ENCODE results near the gene ANKMY1.

ANKMY1 gene

DNA sequence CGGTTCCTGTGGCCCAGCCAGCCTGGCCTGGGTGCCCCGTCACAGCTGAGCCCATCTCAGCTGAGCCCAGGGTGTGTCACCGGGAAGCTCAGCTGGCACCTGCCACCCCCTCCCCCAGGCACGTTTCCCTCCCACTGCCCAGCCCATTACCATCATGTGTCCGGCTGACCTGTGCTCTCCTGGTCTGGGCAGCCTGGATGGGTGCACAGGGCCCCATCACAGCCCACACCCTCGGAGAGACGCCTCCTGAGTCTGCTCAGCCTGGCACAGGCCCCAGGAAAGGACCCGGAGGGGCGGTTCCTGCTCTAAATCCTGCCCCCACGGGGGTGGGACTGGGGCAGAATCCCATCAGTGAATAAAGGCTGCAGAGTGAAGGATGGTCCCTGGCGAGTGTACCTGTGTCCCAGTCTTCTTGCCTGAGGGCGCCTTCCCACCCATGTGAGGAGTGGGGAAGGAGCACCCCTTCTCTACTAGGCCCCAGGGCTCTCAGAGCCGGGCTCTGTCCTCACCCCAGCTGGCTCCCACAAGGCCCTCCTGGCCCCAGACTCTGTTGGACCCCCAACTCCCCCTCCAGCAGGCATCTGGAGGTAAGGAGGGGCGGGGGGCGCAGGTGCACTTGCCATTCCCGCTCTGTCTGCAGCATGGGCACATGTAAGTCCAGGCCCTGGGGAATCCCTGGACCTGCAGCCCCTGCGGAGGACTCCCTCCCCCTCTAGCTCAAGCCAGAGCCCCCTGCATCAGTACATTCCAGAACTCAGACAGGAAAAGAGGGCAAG, 101.2 kb downstream of the ANKMY1 start:
- DNase-seq, result no peak

GRCh38 chr2:240455647-240456446, 101.9 kb downstream of the ANKMY1 start:
- no peak for DNase-seq

DNA sequence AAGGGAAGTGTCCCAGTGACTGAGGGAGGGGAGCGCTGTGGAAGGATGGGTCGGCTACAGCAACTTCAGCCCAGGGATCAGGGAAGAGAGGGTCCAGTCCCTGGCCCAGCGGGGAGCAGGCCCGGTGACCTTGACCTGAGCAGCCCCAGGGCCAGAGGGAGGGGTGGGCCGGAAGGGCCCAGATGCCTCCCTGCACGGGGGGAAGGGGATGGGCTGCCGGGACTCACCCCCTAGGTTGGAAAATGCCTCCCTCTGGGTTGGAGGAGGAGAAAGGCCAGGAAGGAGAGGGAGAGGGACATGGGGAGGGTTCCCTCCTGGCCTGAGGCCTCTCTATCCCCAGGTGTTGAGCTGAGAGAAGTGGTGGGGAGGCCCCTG, 102.5 kb downstream of the ANKMY1 start:
- no peak for DNase-seq

- DNase-seq, result no peak
Observed at GRCh38 chr2:240454106-240454901, 103.5 kb downstream of the ANKMY1 start.

DNA sequence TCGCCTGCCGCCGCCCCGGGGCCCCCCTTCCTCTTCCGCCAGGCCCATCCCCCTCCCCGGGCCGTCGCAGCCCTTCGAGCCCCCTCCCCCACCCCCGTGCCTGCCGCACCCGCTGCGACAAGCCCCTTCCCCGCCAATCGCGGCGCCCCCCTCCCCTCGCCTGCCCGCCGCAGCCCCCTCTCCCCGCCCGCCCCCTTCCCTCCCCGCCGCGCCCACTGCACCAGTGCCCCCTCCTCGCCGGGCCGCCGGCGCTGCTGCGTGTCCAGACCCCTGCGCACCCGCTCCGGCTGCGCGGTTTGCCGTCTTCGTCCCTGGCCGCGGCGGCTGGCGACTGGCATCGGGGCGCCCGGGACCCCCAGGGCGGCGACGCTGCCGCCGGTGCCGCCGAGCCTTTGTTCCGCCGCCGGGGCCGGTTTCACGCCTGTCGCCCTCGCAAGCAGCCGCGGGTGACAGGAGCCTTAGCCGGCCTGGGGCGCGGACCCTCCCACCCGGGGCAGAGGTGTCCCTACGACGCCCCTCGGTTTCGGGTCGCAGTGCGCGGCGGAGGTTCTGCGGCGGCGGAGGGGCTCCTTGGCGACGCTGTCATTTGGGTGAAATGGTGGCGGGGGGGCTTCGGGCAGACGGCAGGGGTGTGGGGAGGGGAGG, 104.2 kb downstream of the ANKMY1 start:
- DNase-seq, result no peak

DNA sequence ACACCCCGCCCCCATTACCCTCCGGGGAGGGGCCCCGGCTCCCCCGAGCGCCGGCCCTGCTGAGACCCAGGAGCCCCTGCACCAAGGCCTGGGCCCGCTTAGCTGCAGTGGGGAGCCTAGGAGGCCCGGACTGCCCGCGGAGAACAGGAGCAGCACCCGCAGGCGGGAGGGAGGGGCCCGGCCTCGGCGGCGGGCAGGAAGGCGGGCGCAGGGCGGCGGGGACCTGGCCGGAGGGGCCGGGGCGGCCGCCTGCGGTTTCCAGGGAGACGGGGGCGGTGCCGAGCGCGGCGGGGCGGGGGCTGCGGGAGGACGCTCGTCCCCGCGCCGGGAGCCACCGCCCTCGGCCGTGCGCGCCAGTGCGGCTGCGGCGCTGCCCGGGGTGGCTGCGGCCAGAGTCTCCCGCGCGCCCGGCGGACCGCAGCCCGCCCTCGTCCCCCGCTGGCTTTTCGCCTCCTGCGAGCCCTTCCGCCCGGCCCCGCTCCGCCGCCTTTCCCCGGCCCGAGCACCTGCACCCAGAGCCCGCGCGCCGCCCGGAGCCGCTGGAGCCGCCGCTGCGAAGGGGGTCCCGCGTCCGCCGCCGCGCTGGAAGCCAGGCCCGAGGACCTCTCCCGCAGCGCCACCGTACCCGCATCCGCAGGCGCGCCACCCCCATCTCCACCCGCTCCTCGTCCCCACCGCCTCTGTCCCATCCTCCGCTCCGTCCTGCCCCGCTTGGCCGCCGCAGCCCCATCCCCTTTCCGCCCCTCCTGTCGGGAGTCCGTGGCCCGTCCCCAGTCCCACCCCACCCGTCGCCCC, 105.1 kb downstream of the ANKMY1 start:
- DNase-seq, result no peak

DNA sequence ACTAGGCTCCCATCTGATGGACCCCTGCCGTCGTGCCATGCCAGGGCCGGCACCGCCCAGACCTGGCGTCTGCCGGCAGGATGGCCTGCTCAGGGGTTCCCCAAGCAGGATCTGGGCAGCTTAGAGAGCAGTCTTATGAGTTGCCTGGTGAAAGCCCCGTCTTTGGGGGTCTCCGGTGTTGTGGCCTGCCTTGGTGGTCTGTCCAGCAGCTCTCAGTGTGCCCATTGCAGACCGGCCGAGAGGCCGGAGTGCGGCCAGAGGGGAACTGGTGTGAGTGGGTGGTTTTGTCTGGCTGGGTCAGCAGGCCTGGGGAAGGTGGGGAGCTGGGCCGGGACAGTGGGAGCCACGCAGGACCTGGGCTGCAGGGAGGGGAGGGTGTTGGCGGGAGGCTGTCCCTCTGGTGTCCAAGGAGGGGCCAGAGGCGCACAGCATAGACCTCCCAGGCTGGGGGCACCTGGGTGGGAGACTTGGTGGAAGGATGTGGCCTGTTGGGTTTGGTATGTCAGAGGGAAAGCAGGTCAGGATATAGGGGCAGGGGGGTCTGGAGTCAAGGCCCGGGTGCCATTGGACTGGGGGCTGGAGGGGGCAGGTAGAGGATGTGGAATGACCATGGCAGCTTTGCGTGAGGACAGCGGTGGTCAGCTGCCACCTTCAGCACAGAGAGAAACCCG, 105.9 kb downstream of the ANKMY1 start:
- DNase-seq, result no peak

- no peak for DNase-seq
Observed at GRCh38 chr2:240451108-240451611, 106.6 kb downstream of the ANKMY1 start.

GRCh38 chr2:240450532-240451107, 107.2 kb downstream of the ANKMY1 start:
- no peak for DNase-seq

DNA sequence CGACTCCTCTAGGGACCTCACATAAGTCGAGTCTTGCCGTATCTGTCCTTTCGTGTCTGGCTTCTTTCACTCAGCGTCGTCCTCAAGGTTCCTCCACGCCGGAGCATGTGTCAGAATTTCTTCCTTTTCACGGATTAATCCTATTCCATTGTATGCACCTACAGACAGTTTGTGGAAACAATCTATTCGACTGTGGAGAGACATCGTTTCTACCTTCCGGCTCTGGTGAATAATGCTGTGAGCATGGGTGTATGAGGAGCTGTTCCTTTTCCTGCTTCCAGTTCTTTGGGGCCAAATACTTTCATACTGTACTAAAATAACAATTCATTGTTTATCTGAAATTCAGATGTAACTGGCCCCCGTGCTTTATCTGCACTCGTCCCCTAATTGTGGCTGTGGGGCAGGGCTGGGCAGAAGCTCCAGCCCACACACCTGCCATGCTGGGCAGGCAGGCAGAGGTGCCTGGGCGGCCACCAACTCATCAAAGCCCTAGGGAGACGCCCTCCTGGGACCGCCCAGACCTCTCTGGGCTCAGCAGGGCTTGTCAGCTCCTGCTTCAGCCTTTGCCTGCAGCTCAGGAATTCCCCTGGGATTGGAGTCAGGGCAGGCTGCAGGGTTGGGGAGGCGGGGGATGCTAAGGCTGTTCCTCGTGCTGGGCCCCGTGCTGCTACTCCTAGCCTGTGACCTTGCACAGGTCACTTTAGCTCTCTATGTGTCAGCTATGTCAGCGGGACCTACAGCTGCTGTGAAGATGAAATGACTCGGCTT, 107.8 kb downstream of the ANKMY1 start:
- DNase-seq, result no peak

GRCh38 chr2:240448387-240449274, 109.2 kb downstream of the ANKMY1 start:
- DNase-seq, result no peak

GRCh38 chr2:240447934-240448333, 109.9 kb downstream of the ANKMY1 start:
- no peak for DNase-seq

- no peak for DNase-seq
Observed at GRCh38 chr2:240447331-240447730, 110.5 kb downstream of the ANKMY1 start.

DNA sequence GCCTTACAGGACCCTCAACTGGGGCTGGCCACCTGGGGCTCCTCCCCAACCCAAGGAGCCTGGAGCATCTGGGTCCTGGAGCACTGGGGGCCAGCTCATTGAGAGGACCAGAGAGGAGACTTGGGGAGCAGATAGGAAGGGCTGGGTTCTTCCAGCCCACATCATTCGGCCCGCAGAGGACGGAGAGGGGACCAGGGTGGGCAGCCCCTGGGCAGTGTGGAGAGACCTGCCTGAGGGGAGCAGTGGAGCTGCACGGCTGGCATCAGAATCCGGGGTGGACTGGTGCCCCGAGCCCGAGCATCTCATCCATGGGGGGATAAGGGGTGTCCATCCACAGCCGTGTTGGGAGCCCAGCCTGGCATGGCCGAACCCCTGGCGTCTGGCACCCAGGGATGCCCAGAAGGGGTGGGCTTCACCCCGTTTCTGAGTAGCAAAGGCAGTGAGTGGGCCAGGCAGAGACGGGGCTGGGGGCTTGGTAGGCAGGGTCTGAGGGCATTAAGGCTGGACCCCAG, 111.1 kb downstream of the ANKMY1 start:
- DNase-seq, result no peak

DNA sequence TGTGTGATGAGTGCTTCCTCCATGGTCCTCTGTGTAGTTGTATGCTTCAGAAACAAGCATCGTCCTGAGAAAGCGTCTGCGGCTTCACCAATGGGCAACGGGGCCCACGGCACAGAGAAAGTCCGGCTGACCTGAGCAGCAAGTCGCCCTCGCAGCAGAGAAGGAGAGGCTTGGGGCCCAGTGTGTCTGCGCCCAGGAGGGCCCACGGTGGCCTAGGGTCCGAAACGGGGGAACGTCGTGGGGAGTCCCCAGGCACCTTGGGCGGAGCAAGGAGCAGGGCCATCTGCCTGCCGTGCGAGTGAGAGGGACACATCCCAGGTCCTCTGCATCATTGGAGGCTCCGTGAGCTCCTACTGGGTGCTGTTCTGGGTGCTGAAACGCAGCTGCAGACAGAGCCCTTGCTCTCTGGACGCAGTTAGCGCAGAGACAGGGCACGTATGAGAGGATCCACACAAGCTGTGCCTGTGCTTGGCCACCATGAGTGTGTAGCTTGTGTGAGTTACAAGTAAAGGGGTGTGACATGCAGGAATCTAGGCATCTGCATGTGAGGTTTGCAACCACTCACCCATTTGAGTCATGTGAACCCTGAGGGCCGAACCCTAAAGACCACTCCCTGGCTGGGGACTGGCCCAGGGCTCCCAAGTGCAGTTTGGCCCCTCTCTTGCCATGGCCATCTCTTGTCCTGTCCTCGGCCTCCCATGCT, 111.7 kb downstream of the ANKMY1 start:
- DNase-seq, result no peak

DNA sequence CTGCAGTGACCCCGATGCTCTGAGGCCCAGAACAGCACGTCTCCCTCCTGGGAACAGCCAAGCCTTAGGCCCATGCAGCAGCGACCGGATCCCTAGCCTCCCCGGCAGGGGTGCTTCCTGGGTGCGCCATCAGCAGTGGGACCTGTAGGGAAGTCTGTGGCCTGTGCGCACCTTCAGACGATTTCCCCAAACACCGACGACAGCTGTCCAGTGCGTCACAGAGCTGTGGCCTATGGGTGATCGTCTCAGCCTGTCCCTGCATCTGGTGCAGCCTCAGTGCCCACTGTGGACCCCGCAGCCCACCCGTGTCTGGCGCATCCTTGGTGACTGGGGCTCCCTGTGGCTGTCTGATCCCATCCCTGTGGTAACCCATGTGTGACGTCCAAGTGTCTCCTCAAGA, 113.3 kb downstream of the ANKMY1 start:
- no peak for DNase-seq

DNA sequence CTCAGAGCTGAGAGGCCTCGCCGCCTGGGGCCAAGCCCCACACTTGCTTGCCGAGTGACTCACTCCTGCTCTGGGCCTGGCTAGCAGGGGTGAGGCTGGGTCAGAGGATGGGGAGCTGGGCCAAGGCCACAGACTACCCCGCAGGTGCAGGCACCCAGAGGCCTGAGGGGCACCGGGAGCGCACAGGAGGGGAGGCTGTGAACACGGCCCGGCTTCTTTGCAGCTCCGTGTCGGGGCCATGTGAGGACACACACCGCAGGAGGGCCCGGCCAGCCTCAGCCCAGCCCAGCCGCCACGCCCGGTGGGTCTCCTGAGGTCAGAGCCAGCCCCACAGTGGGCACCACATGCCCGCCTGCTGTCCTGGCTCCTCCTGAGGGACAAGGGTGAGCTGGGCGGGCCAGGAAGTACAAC, 113.9 kb downstream of the ANKMY1 start:
- DNase-seq, result no peak
